Osteoblast (primary cell): ENCODE data around the gene CELA1. TPM values are rescaled to one million over a fixed set of nuclear protein-coding genes. Genes with fewer than 3 reads are reported as not detected.
A peak's percentile ranks its signal among the peaks of the same experiment; 100 is the strongest.

Experiments used
- DNase-seq: peaks from one replicate; pipeline ENCODE4 v3.0.0; 2011; ENCODE audit warnings: low spot score, mixed read lengths; ENCODE audit not compliant: insufficient read length; ENCODE audit errors: missing footprints
- H2AFZ ChIP-seq: 2 replicates; pipeline ENCODE4 v1.6.0; 2011; ENCODE audit warnings: mild to moderate bottlenecking, low read length
- H3K27ac ChIP-seq: 2 replicates; pipeline ENCODE4 v1.5.1; 2011; ENCODE audit warnings: mild to moderate bottlenecking, low read depth, low read length, moderate library complexity
- H3K27me3 ChIP-seq: 2 replicates; pipeline ENCODE4 v1.6.0; 2012; ENCODE audit warnings: mild to moderate bottlenecking, control low read depth, inconsistent platforms, low read length, moderate library complexity; ENCODE audit not compliant: insufficient read depth
- H3K36me3 ChIP-seq: 2 replicates; pipeline ENCODE4 v1.5.1; 2011; ENCODE audit warnings: mild to moderate bottlenecking, low read length, control low read depth, moderate library complexity; ENCODE audit not compliant: insufficient read depth
- H3K4me1 ChIP-seq: 2 replicates; pipeline ENCODE4 v1.5.1; 2011; ENCODE audit warnings: mild to moderate bottlenecking, low read length, control low read depth, moderate library complexity; ENCODE audit not compliant: insufficient read depth
- H3K4me2 ChIP-seq: 2 replicates; pipeline ENCODE4 v1.6.0; 2011; ENCODE audit warnings: mild to moderate bottlenecking, low read length; ENCODE audit not compliant: insufficient read depth
- H3K4me3 ChIP-seq: fragments of 200-600 bp; sonication (generic); 3 replicates; pipeline ENCODE4 v1.5.1; 2012; ENCODE audit warnings: mild to moderate bottlenecking, low read length, inconsistent platforms; ENCODE audit not compliant: insufficient read depth
- H3K79me2 ChIP-seq: 2 replicates; pipeline ENCODE4 v1.6.0; 2012; ENCODE audit warnings: mild to moderate bottlenecking, low read length, control low read depth, inconsistent platforms; ENCODE audit not compliant: insufficient read depth
- H3K9me3 ChIP-seq: 2 replicates; pipeline ENCODE4 v1.5.1; 2011; ENCODE audit warnings: low read depth, low read length, control low read depth
- H4K20me1 ChIP-seq: 2 replicates; pipeline ENCODE4 v1.6.0; 2012; ENCODE audit warnings: mild to moderate bottlenecking, low read length, control low read depth; ENCODE audit not compliant: insufficient read depth
- CTCF ChIP-seq: IDR thresholded peaks from 2 replicates; pipeline ENCODE4 v1.5.1; 2011; ENCODE audit warnings: mild to moderate bottlenecking, low read depth, low read length, moderate library complexity; ENCODE audit errors: extremely low read depth
- total RNA-seq: library from RNA; depleted of rRNA; stranded (reverse); fragments of >200 nt; gene quantifications from 2 replicates; pipeline ENCODE4 v1.2.3, GENCODE V29; 2012

CELA1 gene
- total RNA-seq, 1 donor, result not detected

- no peaks in the 10 kb centered on the region for H3K36me3 ChIP-seq
- H4K20me1 ChIP-seq, result no peaks in the 10 kb centered on the region
- H3K4me2 ChIP-seq, result no peak overlapping the region
- peaks cover 19% of the 10 kb centered on the region for H3K4me1 ChIP-seq
- no peaks in the 10 kb centered on the region for H3K79me2 ChIP-seq
- no peaks in the 10 kb centered on the region for H3K27me3 ChIP-seq
- no peak overlapping the region for H3K4me3 ChIP-seq
- peak overlapping the region; percentile 2 for H3K27ac ChIP-seq
- no peaks in the 10 kb centered on the region for H3K9me3 ChIP-seq
- TF ChIP-seq CTCF, result no peak
- no peak for DNase-seq
- H2AFZ ChIP-seq, result peak overlapping the region; percentile 58
These were observed 16.7 kb downstream of the CELA1 start for GRCh38 chr12:51329742-51330141.

- Histone ChIP-seq H2AFZ (peak overlapping the region; percentile 35), H3K4me2 (no peak overlapping the region), H3K27me3 (no peaks in the 10 kb centered on the region), H4K20me1 (no peaks in the 10 kb centered on the region), H3K4me3 (no peak overlapping the region), H3K27ac (no peak overlapping the region), H3K4me1 (peaks cover 19% of the 10 kb centered on the region), H3K36me3 (no peaks in the 10 kb centered on the region), H3K9me3 (no peaks in the 10 kb centered on the region), H3K79me2 (no peaks in the 10 kb centered on the region)
- no peak for DNase-seq
- no peak for TF ChIP-seq CTCF
These were observed 17.9 kb downstream of the CELA1 start for GRCh38 chr12:51328587-51328986.

- peak overlapping the region; percentile 56 for H3K4me2 ChIP-seq
- H3K4me1 ChIP-seq, result peaks cover 19% of the 10 kb centered on the region
- peak; percentile 96 for DNase-seq
- H4K20me1 ChIP-seq, result no peaks in the 10 kb centered on the region
- H3K79me2 ChIP-seq, result no peaks in the 10 kb centered on the region
- H3K4me3 ChIP-seq, result no peak overlapping the region
- H3K27ac ChIP-seq, result peak overlapping the region; percentile 72
- H3K9me3 ChIP-seq, result no peaks in the 10 kb centered on the region
- no peaks in the 10 kb centered on the region for H3K27me3 ChIP-seq
- H2AFZ ChIP-seq, result peak overlapping the region; percentile 91
- TF ChIP-seq CTCF, result no peak
- no peaks in the 10 kb centered on the region for H3K36me3 ChIP-seq
These were observed 19.6 kb downstream of the CELA1 start for GRCh38 chr12:51326698-51327439.

GRCh38 chr12:51324953-51325352 lies 21.5 kb downstream of the CELA1 start:
- TF ChIP-seq CTCF, result no peak
- Histone ChIP-seq H3K4me3 (no peak overlapping the region), H3K4me2 (no peak overlapping the region), H4K20me1 (no peaks in the 10 kb centered on the region), H3K27me3 (no peaks in the 10 kb centered on the region), H3K36me3 (no peaks in the 10 kb centered on the region), H2AFZ (no peak overlapping the region), H3K79me2 (no peaks in the 10 kb centered on the region), H3K27ac (no peak overlapping the region), H3K9me3 (no peaks in the 10 kb centered on the region), H3K4me1 (peaks cover 19% of the 10 kb centered on the region)
- no peak for DNase-seq
